ENCODE results near the gene RTN4R.
"Not testable (repeated sequence)": the region's sequence is repeated elsewhere in the genome, so short reads cannot be mapped to it uniquely, and the experiment has no call there.

GRCh38 chr22:20274374-20274773 is 6.3 kb upstream of the RTN4R start:
- not testable (repeated sequence) for TF ChIP-seq EZH2 (conservative IDR thresholded peaks at IDR 0.05; ENCODE audit: low read depth, low read length); AHR (CRISPR knock-in tag; IDR thresholded peaks at IDR 0.05); NCOA1 (CRISPR knock-in tag; IDR thresholded peaks at IDR 0.05); FOXK1 (CRISPR knock-in tag; IDR thresholded peaks at IDR 0.05; ENCODE audit: borderline replicate concordance, low read depth); ZNF784 (CRISPR knock-in tag; IDR thresholded peaks at IDR 0.05; ENCODE audit: borderline replicate concordance); ZBTB10 (CRISPR knock-in tag; IDR thresholded peaks at IDR 0.05; ENCODE audit: borderline replicate concordance); MAX (IDR thresholded peaks at IDR 0.05); PHF21A (CRISPR knock-in tag; IDR thresholded peaks at IDR 0.05); CTCF (CRISPR knock-in tag; IDR thresholded peaks at IDR 0.05)

All from HepG2 (cell line).